ENCODE data around the gene TMX4. TPM values are rescaled to one million over a fixed set of nuclear protein-coding genes. Genes with fewer than 3 reads are reported as not detected.
"Not testable (repeated sequence)": the region's sequence is repeated elsewhere in the genome, so short reads cannot be mapped to it uniquely, and the experiment has no call there.

The TMX4 gene
- total and polyA plus RNA-seq, 2 of the 4 experiments (the other 2 are of a cell fraction), result 5.4 to 13.6 TPM

DNA sequence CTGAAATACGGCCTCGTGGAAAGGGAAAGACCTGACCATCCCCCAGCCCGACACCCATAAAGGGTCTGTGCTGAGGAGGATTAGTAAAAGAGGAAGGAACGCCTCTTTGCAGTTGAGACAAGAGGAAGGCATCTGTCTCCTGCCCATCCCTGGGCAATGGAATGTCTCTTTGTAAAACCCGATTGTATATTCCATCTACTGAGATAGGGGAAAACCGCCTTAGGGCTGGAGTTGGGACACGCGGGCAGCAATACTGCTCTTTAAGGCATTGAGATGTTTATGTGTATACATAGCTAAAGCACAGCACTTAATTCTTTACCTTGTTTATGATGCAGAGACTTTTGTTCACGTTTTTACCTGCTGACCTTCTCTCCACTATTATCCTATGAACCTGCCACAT lies 63.0 kb downstream of the TMX4 start:
- H2BK5ac ChIP-seq (ENCODE audit: low read depth, low read length, poor library complexity, severe bottlenecking); H3K79me1 ChIP-seq (ENCODE audit: low read depth in 1 of 2, low read length in 2 of 2); H2AFZ ChIP-seq (replicated peaks; ENCODE audit: low read length, poor library complexity); H3K4me1 ChIP-seq (ENCODE audit: control insufficient read depth, insufficient read depth, low read length); H3K27ac ChIP-seq (ENCODE audit: insufficient read depth, low read length); H2BK15ac ChIP-seq (ENCODE audit: low read depth, low read length); CTCF ChIA-PET; H4K20me1 ChIP-seq (ENCODE audit: insufficient read depth, low read length); H3K9ac ChIP-seq (ENCODE audit: low read depth, low read length); BruUV-seq (replicated peaks); H2BK120ac ChIP-seq (ENCODE audit: low read depth, low read length); H3K9me3 ChIP-seq (ENCODE audit: control insufficient read depth, insufficient read depth, low read length); ATAC-seq (ENCODE audit: low read depth); H4K8ac ChIP-seq (ENCODE audit: low read depth in 2 of 2, low read length in 2 of 2); H3K14ac ChIP-seq (replicated peaks; ENCODE audit: low read depth, low read length); H3K36me3 ChIP-seq (ENCODE audit: control insufficient read depth, insufficient read depth, low read length); DNase-seq; dilution Hi-C loops (cut with HindIII; ENCODE audit: low sequenced_read_pairs, unreplicated experiment); H4K5ac ChIP-seq (ENCODE audit: low read depth, low read length); H4K91ac ChIP-seq (ENCODE audit: insufficient read depth, low read depth, low read length); H3K18ac ChIP-seq (ENCODE audit: low read depth, low read length); H2AK9ac ChIP-seq (replicated peaks; ENCODE audit: low read depth, low read length, poor library complexity); H3K56ac ChIP-seq (ENCODE audit: extremely low read depth, insufficient read depth, low read length); in situ Hi-C loops (cut with MboI; ENCODE audit: low sequenced_read_pairs); H3K27me3 ChIP-seq (ENCODE audit: control insufficient read depth, insufficient read depth, low read length); H2AK5ac ChIP-seq (ENCODE audit: low read depth, low read length); H3K23ac ChIP-seq (ENCODE audit: low read depth, low read length); H3K4me3 ChIP-seq (ENCODE audit: insufficient read depth, low read depth, low read length); intact Hi-C loops (cut with micrococcal nuclease); H3K9me1 ChIP-seq (ENCODE audit: insufficient read depth, low read length); H3K4me2 ChIP-seq (ENCODE audit: low read depth, low read length); H2BK20ac ChIP-seq (ENCODE audit: low read depth, low read length); H3K4ac ChIP-seq (ENCODE audit: low read depth, low read length); POLR2A ChIA-PET (ENCODE audit: unreplicated experiment): not testable (repeated sequence)
- WGBS, 2 experiments (ENCODE audit: extremely low coverage in 2 of 2, insufficient read length in 1 of 2), result no CpG with 5 or more reads among the region's 9 CpGs

Data from IMR-90 (cell line).